ENCODE data around the gene RRAS2. TPM values are rescaled to one million over a fixed set of nuclear protein-coding genes. Genes with fewer than 3 reads are reported as not detected.

RRAS2 gene
- total and polyA plus RNA-seq, 2 of the 4 experiments (the other 2 are of a cell fraction) = 85.5 to 106 TPM

- Histone ChIP-seq H3K9me1 (ENCODE audit: insufficient read depth, low read length) (no peaks in the 10 kb centered on the region; the same call in 1 of the 2 replicates), H2AFZ (replicated peaks; ENCODE audit: low read length, poor library complexity) (no peak overlapping the region), H3K4me2 (ENCODE audit: low read depth, low read length) (no peak overlapping the region), H3K9ac (ENCODE audit: low read depth, low read length) (no peak overlapping the region), H4K5ac (ENCODE audit: low read depth, low read length) (no peak overlapping the region), H3K56ac (ENCODE audit: extremely low read depth, insufficient read depth, low read length) (no peak overlapping the region), H2BK5ac (ENCODE audit: low read depth, low read length, poor library complexity, severe bottlenecking) (peak overlapping the region; percentile 29), H3K9me3 (ENCODE audit: control insufficient read depth, insufficient read depth, low read length) (no peaks in the 10 kb centered on the region), H4K8ac (ENCODE audit: low read depth in 2 of 2, low read length in 2 of 2) (no peak overlapping the region), H3K36me3 (ENCODE audit: control insufficient read depth, insufficient read depth, low read length) (peaks cover 3% of the 10 kb centered on the region; the same call in 1 of the 2 replicates), H2BK15ac (ENCODE audit: low read depth, low read length) (no peak overlapping the region), H4K20me1 (ENCODE audit: insufficient read depth, low read length) (peaks cover 54% of the 10 kb centered on the region), H2BK20ac (ENCODE audit: low read depth, low read length) (no peak overlapping the region), H4K91ac (ENCODE audit: insufficient read depth, low read depth, low read length) (no peak overlapping the region), H3K4me3 (ENCODE audit: insufficient read depth, low read depth, low read length) (no peak overlapping the region), H2AK9ac (replicated peaks; ENCODE audit: low read depth, low read length, poor library complexity) (no peak overlapping the region), H3K14ac (replicated peaks; ENCODE audit: low read depth, low read length) (no peak overlapping the region), H3K23ac (ENCODE audit: low read depth, low read length) (no peak overlapping the region), H3K27me3 (ENCODE audit: control insufficient read depth, insufficient read depth, low read length) (no peaks in the 10 kb centered on the region), H3K4ac (ENCODE audit: low read depth, low read length) (no peak overlapping the region), H3K79me1 (ENCODE audit: low read depth in 1 of 2, low read length in 2 of 2) (peaks cover 5 to 56% of the 10 kb centered on the region in 2 experiments; a peak in 3 of 4 replicates), H2BK120ac (ENCODE audit: low read depth, low read length) (no peak overlapping the region), H3K4me1 (ENCODE audit: control insufficient read depth, insufficient read depth, low read length) (peaks cover 6% of the 10 kb centered on the region; the same call in 1 of the 2 replicates), H2AK5ac (ENCODE audit: low read depth, low read length) (no peak overlapping the region), H3K18ac (ENCODE audit: low read depth, low read length) (no peak overlapping the region), H3K27ac (ENCODE audit: insufficient read depth, low read length) (no peak overlapping the region)
- POLR2A ChIA-PET (ENCODE audit: unreplicated experiment) = interaction anchor here (0.6 kb wide), 1 partner anchor 12 kb away, joined by 3 read pairs; no protein-coding TSS in a partner anchor
- TF ChIP-seq CHD1 (IDR thresholded peaks at IDR 0.05; ENCODE audit: low read depth, low read length) (no peak), FOS (IDR thresholded peaks at IDR 0.05; ENCODE audit: low read depth, low read length) (no peak), RAD21 (IDR thresholded peaks at IDR 0.05; ENCODE audit: low read length) (no peak), RFX5 (IDR thresholded peaks at IDR 0.05; ENCODE audit: low read depth, low read length) (no peak), BHLHE40 (IDR thresholded peaks at IDR 0.05; ENCODE audit: low read depth, low read length) (no peak), CTCF (conservative IDR thresholded peaks at IDR 0.05; ENCODE audit: low read depth, low read length) (no peak), MAZ (IDR thresholded peaks at IDR 0.05; ENCODE audit: borderline replicate concordance, low read depth, low read length) (no peak), USF2 (IDR thresholded peaks at IDR 0.05; ENCODE audit: low read depth, low read length) (no peak), CEBPB (IDR thresholded peaks at IDR 0.05; ENCODE audit: low read depth, low read length) (no peak), NFE2L2 (IDR thresholded peaks at IDR 0.05; ENCODE audit: low read depth, low read length) (no peak), MAFK (IDR thresholded peaks at IDR 0.05; ENCODE audit: low read depth, low read length) (no peak), POLR2A (IDR thresholded peaks at IDR 0.05; ENCODE audit: low read depth, low read length) (no peak)
- dilution Hi-C loops (cut with HindIII; ENCODE audit: low sequenced_read_pairs, unreplicated experiment) = no loop called here
- CTCF ChIA-PET = interaction anchor here (0.6 to 1.6 kb wide), 2 partner anchors 11 to 73 kb away, joined by 3 read pairs; no protein-coding TSS in a partner anchor
- BruUV-seq (replicated peaks) = no TSS peak
- intact Hi-C loops (cut with micrococcal nuclease) = no loop called here
- ATAC-seq (ENCODE audit: low read depth) (no peak), DNase-seq (no peak)
- WGBS, 2 experiments (ENCODE audit: extremely low coverage in 2 of 2, insufficient read length in 1 of 2) = no CpG with 5 or more reads among the region's 2 CpGs
- in situ Hi-C loops (cut with MboI; ENCODE audit: low sequenced_read_pairs) = no loop called here
Measured at GRCh38 chr11:14346303-14346955, 12.6 kb downstream of the RRAS2 start.
